ENCODE results near the gene FHOD3. TPM values are rescaled to one million over a fixed set of nuclear protein-coding genes. Genes with fewer than 3 reads are reported as not detected.
A peak's percentile ranks its signal among the peaks of the same experiment; 100 is the strongest.
"Not testable (repeated sequence)": the region's sequence is repeated elsewhere in the genome, so short reads cannot be mapped to it uniquely, and the experiment has no call there.

FHOD3 gene
- total RNA-seq, 1 donor from 2014 or later: 33.3 TPM

DNA sequence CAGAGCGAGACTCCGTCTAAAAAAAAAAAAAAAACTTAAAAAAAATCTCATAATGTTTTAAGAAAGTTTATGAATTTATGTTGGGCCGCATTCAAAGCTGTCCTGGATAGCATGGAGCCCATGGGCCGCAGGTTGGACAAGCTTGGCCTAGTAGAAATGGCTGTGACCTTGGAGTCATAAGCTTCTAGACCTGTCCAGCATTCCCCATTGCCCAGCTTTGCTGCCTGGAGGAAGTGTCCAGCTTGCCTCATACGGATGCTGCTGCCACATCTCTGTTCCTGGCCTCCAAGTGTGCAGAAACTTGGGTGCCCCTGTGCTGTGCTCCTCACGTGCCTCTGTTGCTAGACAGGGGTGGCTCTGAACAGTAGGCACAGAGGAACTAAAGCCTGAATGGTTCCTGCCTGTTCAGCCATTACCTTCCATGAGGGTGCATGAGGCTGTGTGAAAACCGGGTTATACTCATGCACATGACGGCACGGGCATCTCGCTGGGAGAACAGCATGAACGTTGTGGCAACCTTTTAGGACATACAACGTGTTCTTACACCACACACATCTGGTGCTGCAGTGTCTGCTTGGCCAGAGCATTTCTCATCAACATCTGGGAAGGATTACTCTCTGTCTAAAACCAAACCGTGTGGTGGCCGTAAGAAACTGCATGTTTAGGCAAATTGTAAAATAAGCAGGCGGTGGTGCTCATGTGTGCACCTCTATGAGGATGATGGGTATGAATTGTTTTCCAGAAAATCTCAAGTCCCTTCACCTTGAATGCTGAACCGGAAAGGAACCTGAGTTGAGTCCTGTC, 38.2 kb downstream of the FHOD3 start:
- peak; percentile 13 for ATAC-seq
- intact Hi-C loops (cut with DNase I): no loop called here
- no peak for DNase-seq (ENCODE audit: low spot score)

DNA sequence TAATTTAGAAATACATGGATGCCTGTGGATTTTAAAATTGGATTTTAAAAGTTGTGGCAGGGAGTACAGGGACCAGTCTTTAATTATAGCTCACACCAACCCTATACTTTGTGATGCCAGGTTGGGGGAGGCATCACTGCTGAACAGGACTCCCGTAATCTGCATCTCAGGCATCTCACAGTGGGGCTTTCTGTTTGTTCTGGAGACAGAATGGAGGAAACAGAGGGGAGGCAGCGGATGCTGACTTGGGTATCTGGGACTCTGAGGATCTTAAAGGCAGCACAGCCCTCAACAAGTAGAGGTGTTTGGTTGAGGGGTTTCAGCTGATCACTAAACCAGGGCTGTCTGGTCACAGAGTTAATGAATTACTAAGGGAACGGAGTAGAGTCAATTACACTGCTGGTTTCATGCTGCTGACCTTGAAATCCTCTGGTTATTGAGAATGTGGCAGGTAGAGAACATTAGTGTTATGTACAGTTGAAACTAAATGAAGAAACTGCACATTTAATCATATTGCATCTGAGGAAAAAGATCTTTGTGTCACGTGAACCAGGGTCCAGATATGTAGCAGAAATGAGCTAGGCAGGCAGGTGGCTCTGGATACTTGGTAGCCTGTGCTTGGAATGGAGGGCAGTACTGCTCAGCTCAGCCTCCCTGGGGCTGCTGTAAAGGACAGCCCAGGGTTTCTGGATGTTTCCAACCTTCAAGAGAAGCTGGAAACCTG, 40.3 kb downstream of the FHOD3 start:
- intact Hi-C loops (cut with DNase I): no loop called here
- DNase-seq (ENCODE audit: low spot score) (no peak), ATAC-seq (no peak)

DNA sequence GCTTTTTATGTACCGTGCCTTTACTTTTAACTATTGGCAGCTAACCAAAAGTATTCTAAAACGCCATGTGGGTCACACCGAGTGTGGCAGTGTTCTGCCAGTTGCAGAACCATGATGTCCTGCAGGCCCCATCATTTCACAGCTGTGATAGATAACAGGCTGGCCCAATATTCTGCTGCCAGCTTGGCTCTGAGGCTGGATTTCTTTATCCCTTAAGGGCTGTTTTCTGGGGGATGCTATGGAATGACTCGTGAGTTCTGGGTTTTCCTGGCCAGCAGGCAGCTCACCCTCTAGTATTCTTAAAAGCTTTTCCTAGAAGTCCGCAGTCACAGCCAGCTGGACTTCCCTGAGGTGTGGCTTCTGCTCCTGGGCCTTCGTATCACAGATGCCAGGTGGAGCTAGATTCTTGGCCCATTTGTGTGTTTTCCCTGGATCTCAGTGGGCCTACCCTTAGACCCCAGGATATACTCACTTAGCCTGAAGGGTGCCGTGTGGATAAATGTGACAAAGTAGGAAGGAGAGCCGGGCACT, 41.0 kb downstream of the FHOD3 start:
- ATAC-seq: peak; percentile 14
- intact Hi-C loops (cut with DNase I): no loop called here

DNA sequence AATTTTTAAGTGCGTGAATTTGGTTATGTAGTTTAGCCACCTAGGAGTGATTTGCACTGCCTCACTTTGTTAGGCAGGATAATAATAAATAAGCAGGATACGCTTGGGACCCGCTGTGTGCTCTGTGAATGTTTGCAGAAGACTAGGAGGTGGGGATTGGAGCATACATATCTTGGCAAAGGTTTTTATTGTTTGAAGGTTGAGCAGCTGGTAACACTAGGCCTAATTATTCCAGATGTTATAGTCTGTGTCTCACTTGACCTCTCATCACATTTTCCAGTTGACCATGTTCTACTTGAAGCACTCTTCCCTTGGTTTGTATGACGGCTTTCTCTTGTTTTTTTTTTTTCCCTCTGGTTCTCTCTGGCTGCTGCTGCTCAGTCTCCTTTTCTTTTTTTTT, 42.7 kb downstream of the FHOD3 start:
- intact Hi-C loops (cut with DNase I): no loop called here
- peak; percentile 69 for ATAC-seq
- DNase-seq (ENCODE audit: low spot score): no peak

More for the DNA sequence above, 41.0 kb downstream of the FHOD3 start:
- DNase-seq (ENCODE audit: low spot score): no peak

DNA sequence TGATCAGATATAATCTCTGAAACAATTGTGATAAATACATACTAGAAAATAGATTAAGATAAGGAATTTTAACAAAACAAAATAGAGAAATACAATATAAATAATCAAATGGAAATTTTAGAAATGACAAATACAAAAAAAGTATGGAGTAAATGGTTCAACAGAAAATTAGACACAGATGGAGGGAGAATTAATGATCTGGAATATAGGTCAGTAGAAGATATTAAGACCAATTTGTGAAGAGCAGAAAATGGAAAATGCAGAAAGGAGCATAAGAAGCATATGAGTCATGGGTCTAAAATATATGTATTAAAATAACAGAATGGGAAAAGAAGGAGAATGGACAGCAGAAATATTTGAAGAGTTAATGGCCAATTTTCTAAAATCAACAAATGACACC, 44.4 kb downstream of the FHOD3 start:
- no peak for ATAC-seq
- intact Hi-C loops (cut with DNase I): no loop called here
- no peak for DNase-seq (ENCODE audit: low spot score)

DNA sequence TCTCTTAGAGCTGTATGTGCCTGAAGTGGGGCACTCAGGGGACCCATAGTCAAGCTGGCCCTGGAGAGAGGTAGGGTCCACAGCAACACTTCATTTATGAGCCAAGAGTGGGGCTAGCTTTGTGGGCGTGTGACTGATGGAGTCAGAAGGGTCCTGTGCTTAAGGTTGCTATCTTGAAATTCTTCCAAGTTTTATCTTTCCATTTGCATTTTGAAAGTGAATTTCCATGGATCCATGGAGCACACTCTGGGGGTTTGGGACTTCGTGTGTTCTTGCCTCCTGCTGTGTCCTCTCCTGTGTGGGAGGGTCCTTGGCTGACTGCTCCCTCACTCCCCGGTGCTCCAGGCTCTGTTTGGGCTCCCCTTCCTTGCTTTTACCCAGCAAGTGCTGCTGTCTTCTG, 50.8 kb downstream of the FHOD3 start:
- ATAC-seq (no peak), DNase-seq (ENCODE audit: low spot score) (no peak)
- intact Hi-C loops (cut with DNase I): no loop called here

DNA sequence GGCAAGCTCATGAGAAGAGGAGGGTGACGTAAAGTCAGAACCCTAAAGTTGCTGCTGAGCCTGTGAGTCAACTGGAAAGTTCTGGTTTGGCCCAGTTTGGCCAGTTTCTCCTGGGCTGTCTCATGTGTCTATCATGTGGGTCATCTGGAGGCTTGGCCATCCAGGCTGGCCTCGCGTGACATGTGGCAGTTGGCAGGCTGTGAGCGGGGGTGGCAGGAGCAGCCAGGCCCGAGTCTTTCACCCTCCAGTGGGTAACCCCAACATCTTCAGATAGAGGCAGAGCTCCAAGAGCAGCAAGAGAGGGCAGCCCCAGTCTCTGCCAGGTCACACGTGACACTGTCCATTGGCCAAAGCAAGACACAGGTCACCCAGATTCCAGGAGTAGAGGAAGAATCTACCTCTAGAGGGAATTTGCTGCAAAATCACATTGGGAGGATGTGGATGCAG, 51.5 kb downstream of the FHOD3 start:
- ATAC-seq (peak; percentile 28), DNase-seq (ENCODE audit: low spot score) (no peak)
- intact Hi-C loops (cut with DNase I): no loop called here

DNA sequence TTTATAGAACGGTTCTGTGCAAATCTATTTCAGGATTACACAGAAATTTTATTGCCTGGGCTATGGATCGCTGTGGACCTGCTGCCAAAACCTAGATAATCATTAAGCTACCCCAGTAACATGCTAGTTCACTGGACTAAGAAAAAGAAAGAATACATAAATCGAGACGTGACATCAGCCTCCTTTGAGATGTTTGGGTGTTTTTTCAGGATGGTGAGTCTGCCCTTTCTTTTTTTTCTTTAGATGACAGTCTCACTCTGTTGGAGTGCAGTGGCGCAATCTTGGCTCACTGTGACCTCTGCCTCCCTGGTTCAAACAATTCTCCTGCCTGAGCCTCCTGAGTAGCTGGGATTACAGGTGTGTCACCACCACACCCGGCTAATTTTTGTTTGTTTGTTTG, 52.0 kb downstream of the FHOD3 start:
- DNase-seq (ENCODE audit: low spot score) (no peak), ATAC-seq (no peak)
- intact Hi-C loops (cut with DNase I): no loop called here

DNA sequence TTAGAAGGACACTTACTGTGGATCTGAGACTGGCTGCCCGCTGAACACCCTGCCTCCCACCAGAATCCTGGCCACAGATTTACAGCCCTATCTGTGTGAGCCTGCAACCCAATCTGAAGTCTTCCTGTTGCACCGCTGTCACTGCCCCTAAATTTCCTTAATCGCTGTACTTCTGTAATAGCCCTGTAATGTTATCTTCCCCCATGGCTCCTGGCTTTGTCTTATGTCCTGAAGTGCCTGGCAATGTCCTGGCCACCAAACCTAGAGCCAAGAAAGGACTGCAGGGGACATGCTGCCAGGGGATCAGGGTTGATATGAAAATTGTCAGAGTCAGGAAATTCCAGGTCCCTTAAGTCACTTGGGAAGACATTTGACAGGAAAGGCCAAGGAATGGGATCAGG, 52.7 kb downstream of the FHOD3 start:
- DNase-seq (ENCODE audit: low spot score): no peak
- ATAC-seq: no peak
- intact Hi-C loops (cut with DNase I): no loop called here

DNA sequence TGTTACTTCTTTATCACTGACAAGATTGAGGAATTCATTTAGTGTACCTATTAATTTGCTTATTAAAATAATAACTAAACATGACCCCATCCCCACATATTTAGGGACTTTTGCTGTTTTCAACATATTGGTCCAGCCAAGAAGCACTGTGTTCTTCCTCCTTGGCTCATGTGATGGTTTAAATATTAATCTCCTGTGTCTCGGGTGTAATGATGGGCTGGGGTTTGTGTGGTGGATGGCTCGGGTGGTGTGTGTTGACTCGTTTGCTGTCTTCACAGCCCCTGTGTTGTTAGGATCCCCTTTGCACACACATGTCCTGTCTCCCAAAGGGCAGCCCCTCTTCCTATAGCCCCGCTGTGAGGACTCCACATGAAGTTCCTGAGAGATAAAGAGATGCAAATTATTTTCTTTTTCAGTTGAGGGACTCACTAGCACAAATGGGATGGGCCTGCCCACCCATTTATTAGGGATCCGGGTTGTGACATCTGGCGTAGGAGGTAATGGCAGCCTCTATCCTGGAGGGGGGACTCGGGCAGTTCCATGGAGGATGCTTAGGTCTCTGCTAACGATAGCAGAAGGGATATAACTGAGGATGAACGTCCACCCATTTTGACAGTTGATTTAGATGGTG, 53.4 kb downstream of the FHOD3 start:
- intact Hi-C loops (cut with DNase I): no loop called here
- ATAC-seq (no peak), DNase-seq (ENCODE audit: low spot score) (no peak)

DNA sequence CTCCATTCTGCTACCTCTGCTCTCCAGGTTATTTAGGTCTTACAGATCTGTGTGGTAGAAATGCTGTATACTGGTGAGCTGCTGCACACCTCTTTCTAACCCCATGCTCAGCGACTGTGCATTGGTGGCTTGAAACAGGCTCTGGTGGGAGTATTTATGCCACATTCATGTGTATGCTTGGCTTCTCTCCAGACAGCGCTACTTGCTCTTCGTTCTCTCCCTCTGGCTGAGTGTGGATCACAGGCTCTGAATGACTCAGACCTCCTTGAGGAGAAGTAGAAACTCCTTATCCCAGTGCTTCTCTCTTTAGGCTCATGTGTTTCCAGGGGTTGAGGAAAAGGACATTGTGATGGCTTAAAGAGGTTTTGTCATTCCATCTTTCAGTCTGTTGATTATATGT, 54.9 kb downstream of the FHOD3 start:
- DNase-seq (ENCODE audit: low spot score) (no peak), ATAC-seq (peak; percentile 34)
- intact Hi-C loops (cut with DNase I): no loop called here

DNA sequence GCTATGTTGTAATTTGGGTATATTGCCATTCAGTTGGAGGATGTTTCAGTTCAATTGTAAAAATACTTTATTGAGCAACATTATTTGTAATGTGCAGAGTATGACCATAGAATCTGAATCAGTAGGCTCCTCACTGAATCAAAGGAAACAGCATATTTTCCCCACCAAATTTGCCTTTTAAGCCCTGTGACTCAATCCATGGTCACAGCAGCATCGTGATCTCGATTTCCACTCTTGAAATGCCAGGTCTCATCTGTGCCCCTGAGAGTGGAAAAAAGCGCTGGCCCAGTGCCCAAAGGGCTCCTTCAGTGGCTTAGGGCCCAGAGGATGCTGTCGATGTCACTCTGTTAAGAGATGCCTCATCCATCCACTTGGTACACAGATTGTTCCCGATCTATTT, 57.5 kb downstream of the FHOD3 start:
- DNase-seq (ENCODE audit: low spot score) (no peak), ATAC-seq (no peak)
- intact Hi-C loops (cut with DNase I): no loop called here

DNA sequence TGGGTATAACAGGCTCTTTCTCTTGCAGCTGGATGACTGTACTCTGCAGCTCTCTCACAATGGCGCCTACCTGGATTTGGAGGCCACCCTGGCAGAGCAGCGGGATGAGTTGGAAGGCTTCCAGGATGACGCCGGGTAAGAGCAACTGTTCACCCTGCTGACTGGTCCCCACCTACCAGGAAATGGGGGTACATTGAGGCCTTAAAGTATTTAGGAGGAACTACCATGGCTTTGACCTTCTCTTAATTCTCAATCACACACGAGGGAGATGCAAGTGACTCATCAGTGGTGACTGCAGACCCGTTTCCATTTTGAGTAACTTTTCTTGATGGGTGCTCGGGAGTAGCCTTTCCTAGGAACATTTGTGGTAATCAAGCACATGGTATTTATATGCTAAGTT, 58.0 kb downstream of the FHOD3 start:
- ATAC-seq (no peak), DNase-seq (ENCODE audit: low spot score) (no peak)
- intact Hi-C loops (cut with DNase I): no loop called here

DNA sequence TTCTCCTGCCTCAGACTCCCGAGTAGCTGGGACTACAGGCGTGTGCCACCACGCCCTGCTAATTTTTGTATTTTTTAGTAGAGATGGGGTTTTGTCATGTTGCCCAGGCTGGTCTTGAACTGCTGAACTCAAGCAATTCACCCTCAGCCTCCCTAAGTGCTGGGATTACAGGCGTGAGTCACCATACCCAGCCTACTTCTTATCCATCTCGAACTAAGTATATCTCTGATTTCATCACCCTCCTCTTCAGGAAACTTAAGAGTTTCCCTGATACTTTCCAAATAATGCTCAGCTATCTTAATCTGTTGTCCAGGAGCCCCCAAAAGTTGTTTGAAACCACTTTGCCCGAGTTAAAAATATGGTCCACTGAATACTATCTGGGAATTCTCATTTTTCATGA, 59.2 kb downstream of the FHOD3 start:
- intact Hi-C loops (cut with DNase I); DNase-seq (ENCODE audit: low spot score); ATAC-seq: not testable (repeated sequence)

DNA sequence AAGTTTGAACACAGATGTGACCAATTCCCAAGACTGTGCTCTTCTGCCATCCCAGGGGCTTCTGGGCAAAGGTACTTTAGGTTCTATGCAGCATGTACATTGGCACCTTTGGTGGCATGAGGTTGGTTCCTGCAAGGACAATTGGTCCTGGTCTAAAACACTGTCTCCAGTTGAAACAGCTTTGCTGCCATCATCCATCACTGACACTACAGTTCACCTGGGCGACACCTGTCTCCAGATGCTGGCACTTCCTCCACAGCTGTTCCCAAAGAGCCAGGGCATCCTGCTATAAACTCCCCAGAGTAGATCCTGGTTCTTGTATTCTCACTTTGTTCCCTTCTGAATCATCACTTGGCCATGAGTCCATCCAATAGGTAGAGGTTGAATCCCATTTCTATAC, 60.6 kb downstream of the FHOD3 start:
- ATAC-seq (no peak), DNase-seq (ENCODE audit: low spot score) (no peak)
- intact Hi-C loops (cut with DNase I): no loop called here

DNA sequence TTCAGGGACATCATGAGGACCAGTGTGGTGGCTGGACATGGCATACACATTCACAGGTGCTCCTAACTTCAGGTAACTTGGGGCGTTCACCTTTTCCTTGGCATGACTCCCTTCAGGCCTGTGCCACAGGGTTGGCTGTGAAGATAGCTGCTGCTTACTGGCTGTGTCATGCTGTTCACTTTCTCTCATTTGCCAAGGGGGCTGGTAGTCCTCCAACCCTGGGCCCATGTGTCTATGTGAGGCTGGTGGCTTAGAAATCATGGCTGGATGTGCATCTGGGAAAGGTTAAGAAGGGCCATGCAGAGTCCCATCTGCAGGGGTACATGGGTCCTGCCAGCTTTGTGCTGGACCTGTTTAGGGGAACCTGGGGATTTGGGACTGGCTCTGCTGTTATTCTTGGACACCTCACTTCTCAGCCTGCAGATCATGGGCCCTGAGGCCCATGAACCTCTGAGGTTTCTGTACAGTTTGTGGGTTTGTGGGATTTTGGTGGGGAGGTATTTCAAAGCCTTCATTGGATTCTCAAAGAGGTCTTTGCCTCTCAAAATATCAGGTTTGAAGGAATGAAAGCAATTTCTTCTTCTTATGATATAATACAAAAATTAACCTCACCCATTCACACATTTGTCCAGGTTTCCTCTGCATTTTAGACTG, 62.9 kb downstream of the FHOD3 start:
- ATAC-seq (no peak), DNase-seq (ENCODE audit: low spot score) (no peak)
- intact Hi-C loops (cut with DNase I): no loop called here

DNA sequence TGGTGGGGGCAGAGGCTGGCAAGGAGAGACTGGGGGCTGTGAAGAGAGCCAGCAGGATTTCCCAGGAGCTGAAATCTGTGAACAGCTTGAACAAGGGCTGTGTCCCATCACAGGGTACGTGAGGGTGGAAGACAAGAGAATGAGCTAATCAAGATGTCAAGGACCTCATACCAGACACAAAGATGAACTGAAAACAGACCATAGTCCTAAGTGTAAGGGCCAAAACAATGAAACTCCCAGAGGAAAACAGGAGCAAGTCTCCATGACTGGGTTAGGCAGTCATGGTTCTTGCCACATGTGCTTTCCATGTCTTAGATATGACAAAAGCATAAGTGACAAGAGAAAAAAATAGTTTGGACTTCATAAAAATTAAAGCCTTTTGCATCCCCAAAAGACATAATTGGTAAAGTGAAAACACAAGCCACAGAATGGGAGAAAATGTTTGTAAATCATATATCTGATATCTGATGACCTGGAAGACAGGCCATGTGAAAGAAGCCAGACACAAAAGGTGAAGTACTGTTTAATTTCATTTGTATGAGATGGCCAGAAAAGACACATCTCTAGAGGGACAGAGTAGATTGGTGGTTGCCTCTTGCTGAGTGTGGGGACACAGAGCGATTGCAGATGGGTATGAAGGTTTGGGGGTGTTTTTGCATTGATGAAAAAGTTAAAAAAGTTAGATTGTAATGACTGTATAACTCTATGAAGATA, 67.6 kb downstream of the FHOD3 start:
- intact Hi-C loops (cut with DNase I): no loop called here
- DNase-seq (ENCODE audit: low spot score): no peak
- ATAC-seq: no peak

DNA sequence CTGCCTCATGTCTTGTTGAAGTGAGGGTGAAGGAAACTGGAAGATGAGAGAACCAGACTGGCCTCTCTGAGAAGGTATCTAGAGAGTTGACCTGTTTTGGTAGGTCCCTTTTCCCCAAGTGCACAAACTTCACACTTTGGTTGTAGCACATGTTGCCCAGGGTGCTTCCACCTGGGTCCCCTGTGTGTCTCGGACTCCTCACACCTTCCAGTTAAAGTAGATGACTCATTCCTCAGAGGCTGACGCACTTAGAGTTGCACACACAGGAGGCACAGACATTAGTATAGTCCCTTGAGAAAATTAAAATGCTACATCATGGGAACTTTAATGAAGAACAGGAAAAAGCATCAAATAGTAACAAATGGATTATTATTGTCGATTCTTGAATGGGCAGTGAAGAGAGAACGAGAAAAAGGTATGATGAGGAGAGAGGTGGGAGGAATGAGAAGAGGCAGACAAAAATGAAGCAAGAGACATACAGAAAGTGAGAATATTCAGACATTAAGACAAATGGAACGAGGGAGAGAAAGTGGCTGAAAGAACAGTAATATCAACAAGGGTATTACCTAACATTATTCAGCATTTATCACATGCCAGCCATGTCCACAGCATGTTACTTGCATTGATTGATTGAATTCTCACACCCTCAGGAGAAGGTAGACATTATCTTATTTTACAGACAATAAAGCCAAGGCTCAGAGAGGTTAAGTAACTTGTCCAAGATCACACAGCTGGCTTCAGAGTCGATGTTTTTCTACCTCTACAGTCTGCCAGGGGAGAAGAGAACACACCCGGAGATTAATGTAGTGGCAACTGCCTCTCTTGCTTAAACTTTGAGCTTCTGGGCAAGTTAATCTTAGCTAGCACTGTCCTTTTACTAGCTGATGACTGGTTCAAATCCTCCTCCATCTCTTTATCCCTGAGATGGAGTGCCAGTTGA, 68.6 kb downstream of the FHOD3 start:
- DNase-seq (ENCODE audit: low spot score) (no peak), ATAC-seq (no peak)
- intact Hi-C loops (cut with DNase I): no loop called here
